Effector memory CD8-positive, alpha-beta T cell (primary cell): Measurements from ENCODE around the gene SLC22A14.

Experiments used
- ATAC-seq: fragments of 150-1000 bp; cut with Tn5 transposase; replicated peaks from 2 replicates; pipeline ENCODE4 v1.10.0; 2021; ENCODE audit warnings: mild to moderate bottlenecking, moderate library complexity
- DNase-seq, 3 experiments: peaks; one replicate each; pipeline ENCODE4 v3.0.0; 2021
- H3K27ac Mint-ChIP-seq, 2 donors: one replicate each; pipeline ENCODE4 v1.8.0; 2022; ENCODE audit warnings: mild to moderate bottlenecking in 2 of 2, mixed read lengths in 2 of 2, moderate library complexity in 2 of 2
- H3K27me3 Mint-ChIP-seq, 2 donors: one replicate each; pipeline ENCODE4 v1.8.0; 2022; ENCODE audit warnings: mixed read lengths in 2 of 2
- H3K36me3 Mint-ChIP-seq: one replicate; pipeline ENCODE4 v1.8.0; 2022; ENCODE audit warnings: mild to moderate bottlenecking, moderate library complexity, mixed read lengths; ENCODE audit not compliant: insufficient read depth
- H3K4me1 Mint-ChIP-seq, 2 donors: one replicate each; pipeline ENCODE4 v1.8.0; 2022; ENCODE audit warnings: low read depth in 2 of 2, mixed read lengths in 2 of 2
- H3K4me3 Mint-ChIP-seq, 2 donors: one replicate each; pipeline ENCODE4 v1.8.0; 2022; ENCODE audit warnings: mild to moderate bottlenecking in 2 of 2, mixed read lengths in 2 of 2, moderate library complexity in 2 of 2
- H3K9me3 Mint-ChIP-seq, 2 donors: one replicate each; pipeline ENCODE4 v1.8.0; 2022; ENCODE audit warnings: mixed read lengths in 2 of 2

Gene SLC22A14

GRCh38 chr3:38257583-38257982, 24.5 kb upstream of the SLC22A14 start:
- no peak for DNase-seq
- Mint-ChIP-seq H3K36me3 (peaks cover 10% of the 10 kb centered on the region), H3K4me1 (peaks cover 6 to 19% of the 10 kb centered on the region in 2 donors), H3K4me3 (no peak overlapping the region), H3K27me3 (no peaks in the 10 kb centered on the region), H3K27ac (peak overlapping the region; percentile 18 to 41), H3K9me3 (no peaks in the 10 kb centered on the region)
- peak; percentile 40 for ATAC-seq

GRCh38 chr3:38260474-38260873, 21.6 kb upstream of the SLC22A14 start:
- peak overlapping the region in 1 of 2 donors; percentile 64 for H3K27ac Mint-ChIP-seq

GRCh38 chr3:38264353-38264771, 17.7 kb upstream of the SLC22A14 start:
- ATAC-seq (no peak), DNase-seq (no peak)
- H3K4me1 Mint-ChIP-seq: peaks cover 12 to 15% of the 10 kb centered on the region in 2 donors
- no peak overlapping the region for H3K4me3 Mint-ChIP-seq
- no peaks in the 10 kb centered on the region for H3K36me3 Mint-ChIP-seq
- H3K9me3 Mint-ChIP-seq: no peaks in the 10 kb centered on the region
- H3K27ac Mint-ChIP-seq: peak overlapping the region in 1 of 2 donors; percentile 17
- no peaks in the 10 kb centered on the region for H3K27me3 Mint-ChIP-seq

More at GRCh38 chr3:38260474-38260873, 21.6 kb upstream of the SLC22A14 start:
- no peaks in the 10 kb centered on the region for H3K9me3 Mint-ChIP-seq
- peaks cover 6 to 16% of the 10 kb centered on the region in 2 donors for H3K4me1 Mint-ChIP-seq
- H3K4me3 Mint-ChIP-seq: no peak overlapping the region
- H3K27me3 Mint-ChIP-seq: no peaks in the 10 kb centered on the region
- no peak for DNase-seq
- H3K36me3 Mint-ChIP-seq: no peaks in the 10 kb centered on the region
- no peak for ATAC-seq

- H3K9me3 Mint-ChIP-seq: no peaks in the 10 kb centered on the region
- H3K27ac Mint-ChIP-seq: no peak overlapping the region
- no peaks in the 10 kb centered on the region for H3K27me3 Mint-ChIP-seq
- H3K36me3 Mint-ChIP-seq: no peaks in the 10 kb centered on the region
- peaks cover 12 to 15% of the 10 kb centered on the region in 2 donors for H3K4me1 Mint-ChIP-seq
- ATAC-seq: no peak
- no peak for DNase-seq
- H3K4me3 Mint-ChIP-seq: no peak overlapping the region
These were observed 17.3 kb upstream of the SLC22A14 start for GRCh38 chr3:38264779-38265178.

- Mint-ChIP-seq H3K4me1 (peaks cover 7 to 12% of the 10 kb centered on the region in 2 donors), H3K36me3 (no peaks in the 10 kb centered on the region), H3K27me3 (no peaks in the 10 kb centered on the region), H3K4me3 (no peak within 1 kb of the TSS), H3K9me3 (no peaks in the 10 kb centered on the region), H3K27ac (peak within 1 kb of the TSS in 1 of 2 donors; percentile 4)
- ATAC-seq (no peak), DNase-seq (no peak)
These were observed 16.3 kb upstream of the SLC22A14 start, which contains the start of gene SLC22A13 for GRCh38 chr3:38265604-38266307. SLC22A13 (plus strand) TSS chr3:38265812; CDS start chr3:38265861, 49 bp downstream.

GRCh38 chr3:38266810-38267209, 15.3 kb upstream of the SLC22A14 start:
- H3K4me3 Mint-ChIP-seq: no peak overlapping the region
- ATAC-seq (no peak), DNase-seq (no peak)
- H3K9me3 Mint-ChIP-seq: no peaks in the 10 kb centered on the region
- H3K4me1 Mint-ChIP-seq: peaks cover 7 to 11% of the 10 kb centered on the region in 2 donors
- H3K27me3 Mint-ChIP-seq: no peaks in the 10 kb centered on the region
- H3K27ac Mint-ChIP-seq: peak overlapping the region in 1 of 2 donors; percentile 4
- no peaks in the 10 kb centered on the region for H3K36me3 Mint-ChIP-seq

GRCh38 chr3:38267662-38268061, 14.4 kb upstream of the SLC22A14 start:
- ATAC-seq (no peak), DNase-seq (no peak)
- H3K4me3 Mint-ChIP-seq: no peak overlapping the region
- H3K9me3 Mint-ChIP-seq: no peaks in the 10 kb centered on the region
- peaks cover 7 to 10% of the 10 kb centered on the region in 2 donors for H3K4me1 Mint-ChIP-seq
- H3K36me3 Mint-ChIP-seq: no peaks in the 10 kb centered on the region
- no peaks in the 10 kb centered on the region for H3K27me3 Mint-ChIP-seq
- H3K27ac Mint-ChIP-seq: peak overlapping the region; percentile 11 to 72

GRCh38 chr3:38268087-38268486, 14.0 kb upstream of the SLC22A14 start:
- no peaks in the 10 kb centered on the region for H3K36me3 Mint-ChIP-seq
- peaks cover 7 to 10% of the 10 kb centered on the region in 2 donors for H3K4me1 Mint-ChIP-seq
- no peak overlapping the region for H3K4me3 Mint-ChIP-seq
- DNase-seq (no peak), ATAC-seq (no peak)
- H3K27ac Mint-ChIP-seq: no peak overlapping the region
- H3K27me3 Mint-ChIP-seq: no peaks in the 10 kb centered on the region
- no peaks in the 10 kb centered on the region for H3K9me3 Mint-ChIP-seq

- no peaks in the 10 kb centered on the region for H3K9me3 Mint-ChIP-seq
- H3K27ac Mint-ChIP-seq: no peak overlapping the region
- H3K4me3 Mint-ChIP-seq: no peak overlapping the region
- DNase-seq (no peak), ATAC-seq (no peak)
- H3K27me3 Mint-ChIP-seq: no peaks in the 10 kb centered on the region
- H3K4me1 Mint-ChIP-seq: peaks cover 7 to 10% of the 10 kb centered on the region in 2 donors
- H3K36me3 Mint-ChIP-seq: no peaks in the 10 kb centered on the region
These were observed 13.6 kb upstream of the SLC22A14 start for GRCh38 chr3:38268522-38268921.

GRCh38 chr3:38270606-38271005, 11.5 kb upstream of the SLC22A14 start:
- Mint-ChIP-seq H3K27ac (no peak overlapping the region), H3K27me3 (no peaks in the 10 kb centered on the region), H3K4me1 (peaks cover 7 to 10% of the 10 kb centered on the region in 2 donors), H3K4me3 (no peak overlapping the region), H3K36me3 (no peaks in the 10 kb centered on the region), H3K9me3 (no peaks in the 10 kb centered on the region)
- no peak for DNase-seq
- no peak for ATAC-seq

- Mint-ChIP-seq H3K36me3 (no peaks in the 10 kb centered on the region), H3K27me3 (no peaks in the 10 kb centered on the region), H3K4me1 (peaks cover 7 to 10% of the 10 kb centered on the region in 2 donors), H3K27ac (no peak overlapping the region), H3K4me3 (no peak overlapping the region), H3K9me3 (no peaks in the 10 kb centered on the region)
- ATAC-seq (no peak), DNase-seq (no peak)
These were observed 10.5 kb upstream of the SLC22A14 start for GRCh38 chr3:38271553-38271952.

- Mint-ChIP-seq H3K9me3 (no peaks in the 10 kb centered on the region), H3K36me3 (no peaks in the 10 kb centered on the region), H3K4me1 (peaks cover 0 to 2% of the 10 kb centered on the region in 2 donors), H3K27me3 (no peaks in the 10 kb centered on the region), H3K4me3 (no peak overlapping the region), H3K27ac (no peak overlapping the region)
- no peak for DNase-seq
- ATAC-seq: no peak
These were observed 7.0 kb upstream of the SLC22A14 start for GRCh38 chr3:38274864-38275649.

- Mint-ChIP-seq H3K27me3 (no peaks in the 10 kb centered on the region), H3K27ac (no peak overlapping the region), H3K36me3 (no peaks in the 10 kb centered on the region), H3K4me3 (no peak overlapping the region), H3K9me3 (no peaks in the 10 kb centered on the region), H3K4me1 (peaks cover 0 to 2% of the 10 kb centered on the region in 2 donors)
- ATAC-seq (no peak), DNase-seq (no peak)
These were observed 6.4 kb upstream of the SLC22A14 start for GRCh38 chr3:38275658-38276057.
